K562 (cell line): ENCODE data around the gene SLC26A2. TPM values are rescaled to one million over a fixed set of nuclear protein-coding genes. Genes with fewer than 3 reads are reported as not detected.

ENCODE experiments used
- BRF2 ChIP-seq: IDR thresholded peaks from 3 replicates; pipeline ENCODE4 v1.6.1; 2011; ENCODE audit warnings: borderline replicate concordance, mild to moderate bottlenecking; ENCODE audit not compliant: insufficient read length, insufficient read depth
- CEBPB ChIP-seq: fragments of 450-650 bp; IDR thresholded peaks from 2 replicates; pipeline ENCODE4 v1.6.1; 2016; ENCODE audit warnings: missing genetic modification characterization, missing compliant biosample characterization
- DACH1 ChIP-seq: fragments of 450-650 bp; IDR thresholded peaks from 2 replicates; pipeline ENCODE4 v1.6.1; 2018; ENCODE audit not compliant: partially characterized antibody
- ESRRA ChIP-seq: fragments of 450-650 bp; IDR thresholded peaks from 2 replicates; pipeline ENCODE4 v1.6.1; 2014; ENCODE audit warnings: low read depth, mild to moderate bottlenecking, moderate library complexity, borderline replicate concordance
- ETV5 ChIP-seq: sonication (generic); formaldehyde crosslinking; IDR thresholded peaks from 2 replicates; pipeline ENCODE4 v1.4.0; 2020; ENCODE audit warnings: low read depth, mild to moderate bottlenecking, missing genetic modification reagents
- FOXJ3 ChIP-seq: sonication (generic); formaldehyde crosslinking; IDR thresholded peaks from 2 replicates; pipeline ENCODE4 v1.4.0; 2020; ENCODE audit warnings: mild to moderate bottlenecking, missing genetic modification reagents
- GABPB2 ChIP-seq: fragments of 250-450 bp; sonication (Bioruptor Pico); conservative IDR thresholded peaks from 2 replicates; pipeline ENCODE4 v1.5.1; 2021; ENCODE audit warnings: mild to moderate bottlenecking
- JUND ChIP-seq, 2 experiments: IDR thresholded peaks; 2 replicates in 1 of 2; 3 replicates in 1 of 2; pipeline ENCODE4 v1.6.1; 2011; ENCODE audit warnings: borderline replicate concordance in 2 of 2, low read depth in 2 of 2, low read length in 2 of 2, improper control_type of control experiment in 1 of 2, missing biosample characterization in 1 of 2, missing genetic modification characterization in 1 of 2, missing genetic modification reagents in 1 of 2
- NFATC3 ChIP-seq: fragments of 450-650 bp; IDR thresholded peaks from 2 replicates; pipeline ENCODE4 v1.6.1; 2017; ENCODE audit warnings: mild to moderate bottlenecking
- RBM25 ChIP-seq: fragments of 200-400 bp; formaldehyde crosslinking; IDR thresholded peaks from 2 replicates; pipeline ENCODE4 v1.6.1; 2018; ENCODE audit warnings: low read length, low read depth, moderate library complexity; ENCODE audit not compliant: severe bottlenecking
- STAT5B ChIP-seq: fragments of 250-450 bp; sonication (Bioruptor Pico); IDR thresholded peaks from 2 replicates; pipeline ENCODE4 v1.8.0; 2021; ENCODE audit warnings: mild to moderate bottlenecking, inconsistent platforms
- TAF1 ChIP-seq: IDR thresholded peaks from 2 replicates; pipeline ENCODE4 v1.6.1; 2011; ENCODE audit warnings: mild to moderate bottlenecking, low read length, moderate library complexity; ENCODE audit not compliant: insufficient read depth, control insufficient read depth, severe bottlenecking; ENCODE audit errors: extremely low read depth
- XRCC5 ChIP-seq: fragments of 200-400 bp; formaldehyde crosslinking; IDR thresholded peaks from 2 replicates; pipeline ENCODE4 v1.6.1; 2017; ENCODE audit warnings: low read depth, mild to moderate bottlenecking, low read length
- ZBTB7A ChIP-seq: IDR thresholded peaks from 2 replicates; pipeline ENCODE4 v1.6.1; 2011; ENCODE audit warnings: low read depth, mild to moderate bottlenecking, low read length, moderate library complexity, borderline replicate concordance; ENCODE audit not compliant: control insufficient read depth
- ZNF121 ChIP-seq: sonication (generic); formaldehyde crosslinking; conservative IDR thresholded peaks from 2 replicates; pipeline ENCODE4 v1.8.0; 2022; ENCODE audit warnings: missing genetic modification reagents
- ZNF274 ChIP-seq: IDR thresholded peaks from 2 replicates; pipeline ENCODE4 v1.6.1; 2011; ENCODE audit warnings: low read depth, mild to moderate bottlenecking, low read length, moderate library complexity, borderline replicate concordance
- ZNF584 ChIP-seq: fragments of 200-800 bp; sonication (Bioruptor generic); IDR thresholded peaks from 2 replicates; pipeline ENCODE4 v1.6.1; 2016; ENCODE audit warnings: low read depth, mild to moderate bottlenecking, missing genetic modification characterization, missing compliant biosample characterization
- polyA plus RNA-seq, 8 experiments: library from polyadenylated mRNA; depleted of rRNA in 4 of 8; stranded (reverse) in 5 of 8; unstranded in 3 of 8; fragments of >200 nt; fragmentation: Nextera tagmentation in 2 of 8; fragmentation: Illumina TruSeq in 1 of 8; extraction: Ambion mirVana in 2 of 8; extraction: Trizol in 1 of 8; gene quantifications; 2 replicates each; pipeline versions ENCODE4 v1.2.1 to v1.2.3, GENCODE V29; 2011 to 2014; ENCODE audit warnings: inconsistent platforms in 1 of 8, missing spikeins in 1 of 8
- total RNA-seq, 7 experiments: library from RNA; depleted of rRNA in 6 of 7; stranded (reverse); fragments of >200 nt in 6 of 7; fragmentation: Illumina TruSeq in 2 of 7; extraction: Trizol in 2 of 7; gene quantifications; 2 replicates each; pipeline versions ENCODE4 v1.2.1 to v1.2.3, GENCODE V29; 2011 to 2021; ENCODE audit warnings: low replicate concordance in 1 of 7
- TF ChIP-seq, protein P1 (sequence below): fragments of 250-450 bp; sonication (Bioruptor Pico); IDR thresholded peaks from 2 replicates; pipeline ENCODE4 v1.4.0; 2020
- TF ChIP-seq, protein P2 (sequence below): fragments of 200-400 bp; formaldehyde crosslinking; IDR thresholded peaks from 2 replicates; pipeline ENCODE4 v1.6.1; 2017; ENCODE audit warnings: mild to moderate bottlenecking, low read depth, low read length, moderate library complexity

Gene SLC26A2
- total and polyA plus RNA-seq, 9 of the 15 experiments (the other 6 are each of a cell fraction or from before 2014, with no cell fraction given): 1.1 to 6.3 (median 3.6) TPM

DNA sequence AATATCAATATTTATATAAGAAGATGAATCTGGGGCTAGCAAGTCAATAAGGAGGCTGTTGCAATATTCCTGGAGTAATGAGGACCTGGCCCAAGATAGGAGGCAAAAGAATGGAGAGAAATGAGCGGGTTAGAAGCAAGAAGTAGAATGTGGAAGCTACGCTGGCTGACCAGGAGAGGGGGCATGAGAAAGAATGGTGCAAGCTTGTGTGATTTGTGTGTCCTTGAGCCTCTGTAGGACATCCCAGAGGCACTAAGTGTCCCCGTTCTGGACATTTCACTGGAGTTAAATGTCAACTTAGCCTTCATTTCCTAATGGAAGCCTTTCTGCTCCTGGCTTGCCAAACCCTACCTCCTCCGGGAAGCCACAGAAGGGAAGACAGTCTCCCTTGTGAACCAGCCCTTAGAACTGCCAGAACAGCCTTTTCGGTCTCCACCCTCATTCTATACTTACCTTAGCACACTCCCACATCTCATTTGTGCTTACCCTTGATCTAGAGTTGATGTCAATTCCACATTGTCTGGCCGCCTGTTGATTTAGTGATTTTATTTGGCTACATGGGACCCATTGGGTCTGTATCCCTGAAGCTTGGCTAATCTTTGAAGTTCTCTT, 9.3 kb upstream of the SLC26A2 start (continued):
- no peak for TF ChIP-seq TAF1
- TF ChIP-seq FOXJ3 (CRISPR knock-in tag): no peak
- TF ChIP-seq RBM25: no peak
- TF ChIP-seq XRCC5: no peak
- TF ChIP-seq JUND (IDR thresholded peaks at IDR 0.05; ENCODE audit: borderline replicate concordance, low read depth, low read length): peak; percentile 31; the same call in 1 of the 2 replicates
- no peak; the same call in 2 of the 3 replicates for TF ChIP-seq JUND (tag; IDR thresholded peaks at IDR 0.05; ENCODE audit: borderline replicate concordance, low read depth, low read length)
- TF ChIP-seq ESRRA: peak; percentile 91
- TF ChIP-seq, protein P1, sequence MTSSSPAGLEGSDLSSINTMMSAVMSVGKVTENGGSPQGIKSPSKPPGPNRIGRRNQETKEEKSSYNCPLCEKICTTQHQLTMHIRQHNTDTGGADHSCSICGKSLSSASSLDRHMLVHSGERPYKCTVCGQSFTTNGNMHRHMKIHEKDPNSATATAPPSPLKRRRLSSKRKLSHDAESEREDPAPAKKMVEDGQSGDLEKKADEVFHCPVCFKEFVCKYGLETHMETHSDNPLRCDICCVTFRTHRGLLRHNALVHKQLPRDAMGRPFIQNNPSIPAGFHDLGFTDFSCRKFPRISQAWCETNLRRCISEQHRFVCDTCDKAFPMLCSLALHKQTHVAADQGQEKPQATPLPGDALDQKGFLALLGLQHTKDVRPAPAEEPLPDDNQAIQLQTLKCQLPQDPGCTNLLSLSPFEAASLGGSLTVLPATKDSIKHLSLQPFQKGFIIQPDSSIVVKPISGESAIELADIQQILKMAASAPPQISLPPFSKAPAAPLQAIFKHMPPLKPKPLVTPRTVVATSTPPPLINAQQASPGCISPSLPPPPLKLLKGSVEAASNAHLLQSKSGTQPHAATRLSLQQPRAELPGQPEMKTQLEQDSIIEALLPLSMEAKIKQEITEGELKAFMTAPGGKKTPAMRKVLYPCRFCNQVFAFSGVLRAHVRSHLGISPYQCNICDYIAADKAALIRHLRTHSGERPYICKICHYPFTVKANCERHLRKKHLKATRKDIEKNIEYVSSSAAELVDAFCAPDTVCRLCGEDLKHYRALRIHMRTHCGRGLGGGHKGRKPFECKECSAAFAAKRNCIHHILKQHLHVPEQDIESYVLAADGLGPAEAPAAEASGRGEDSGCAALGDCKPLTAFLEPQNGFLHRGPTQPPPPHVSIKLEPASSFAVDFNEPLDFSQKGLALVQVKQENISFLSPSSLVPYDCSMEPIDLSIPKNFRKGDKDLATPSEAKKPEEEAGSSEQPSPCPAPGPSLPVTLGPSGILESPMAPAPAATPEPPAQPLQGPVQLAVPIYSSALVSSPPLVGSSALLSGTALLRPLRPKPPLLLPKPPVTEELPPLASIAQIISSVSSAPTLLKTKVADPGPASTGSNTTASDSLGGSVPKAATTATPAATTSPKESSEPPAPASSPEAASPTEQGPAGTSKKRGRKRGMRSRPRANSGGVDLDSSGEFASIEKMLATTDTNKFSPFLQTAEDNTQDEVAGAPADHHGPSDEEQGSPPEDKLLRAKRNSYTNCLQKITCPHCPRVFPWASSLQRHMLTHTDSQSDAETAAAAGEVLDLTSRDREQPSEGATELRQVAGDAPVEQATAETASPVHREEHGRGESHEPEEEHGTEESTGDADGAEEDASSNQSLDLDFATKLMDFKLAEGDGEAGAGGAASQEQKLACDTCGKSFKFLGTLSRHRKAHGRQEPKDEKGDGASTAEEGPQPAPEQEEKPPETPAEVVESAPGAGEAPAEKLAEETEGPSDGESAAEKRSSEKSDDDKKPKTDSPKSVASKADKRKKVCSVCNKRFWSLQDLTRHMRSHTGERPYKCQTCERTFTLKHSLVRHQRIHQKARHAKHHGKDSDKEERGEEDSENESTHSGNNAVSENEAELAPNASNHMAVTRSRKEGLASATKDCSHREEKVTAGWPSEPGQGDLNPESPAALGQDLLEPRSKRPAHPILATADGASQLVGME (CRISPR knock-in tag): no peak
- no peak for TF ChIP-seq GABPB2 (CRISPR knock-in tag)
- TF ChIP-seq CEBPB: peak; percentile 40; the same call in 1 of the 2 replicates
- no peak for TF ChIP-seq ZNF584 (CRISPR knock-in tag)
- TF ChIP-seq NFATC3: no peak
- no peak for TF ChIP-seq ZNF121
- TF ChIP-seq, protein P2, sequence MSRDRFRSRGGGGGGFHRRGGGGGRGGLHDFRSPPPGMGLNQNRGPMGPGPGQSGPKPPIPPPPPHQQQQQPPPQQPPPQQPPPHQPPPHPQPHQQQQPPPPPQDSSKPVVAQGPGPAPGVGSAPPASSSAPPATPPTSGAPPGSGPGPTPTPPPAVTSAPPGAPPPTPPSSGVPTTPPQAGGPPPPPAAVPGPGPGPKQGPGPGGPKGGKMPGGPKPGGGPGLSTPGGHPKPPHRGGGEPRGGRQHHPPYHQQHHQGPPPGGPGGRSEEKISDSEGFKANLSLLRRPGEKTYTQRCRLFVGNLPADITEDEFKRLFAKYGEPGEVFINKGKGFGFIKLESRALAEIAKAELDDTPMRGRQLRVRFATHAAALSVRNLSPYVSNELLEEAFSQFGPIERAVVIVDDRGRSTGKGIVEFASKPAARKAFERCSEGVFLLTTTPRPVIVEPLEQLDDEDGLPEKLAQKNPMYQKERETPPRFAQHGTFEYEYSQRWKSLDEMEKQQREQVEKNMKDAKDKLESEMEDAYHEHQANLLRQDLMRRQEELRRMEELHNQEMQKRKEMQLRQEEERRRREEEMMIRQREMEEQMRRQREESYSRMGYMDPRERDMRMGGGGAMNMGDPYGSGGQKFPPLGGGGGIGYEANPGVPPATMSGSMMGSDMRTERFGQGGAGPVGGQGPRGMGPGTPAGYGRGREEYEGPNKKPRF: no peak
- no peak for TF ChIP-seq ETV5 (CRISPR knock-in tag)
- TF ChIP-seq DACH1: no peak
- TF ChIP-seq ZBTB7A: no peak
- TF ChIP-seq BRF2: no peak
- no peak for TF ChIP-seq STAT5B (CRISPR knock-in tag)
- TF ChIP-seq ZNF274: no peak
